Measurements from ENCODE around the gene CADPS.

DNA sequence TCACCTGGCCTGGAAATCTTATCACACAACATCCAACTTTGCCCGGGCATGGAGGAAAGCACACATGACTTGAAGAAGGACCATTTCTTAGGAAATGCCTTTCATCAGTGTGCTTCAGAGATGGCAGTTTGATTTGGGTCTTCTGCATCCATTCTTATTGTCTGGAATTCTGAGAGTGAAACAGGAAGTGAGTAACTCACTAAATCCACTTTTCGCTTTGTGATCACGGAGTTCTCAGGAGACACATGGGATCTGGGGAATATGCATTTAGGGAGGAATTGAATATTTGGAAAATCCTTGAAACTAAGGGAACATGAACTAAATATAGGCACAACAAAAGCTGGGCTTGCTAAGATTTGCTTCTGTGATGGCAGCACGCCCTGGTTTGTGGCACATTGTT is 289.4 kb downstream of the CADPS start:
- TF ChIP-seq YY1 (IDR thresholded peaks at IDR 0.05; ENCODE audit: insufficient read depth, insufficient read length) (no peak), SUZ12 (IDR thresholded peaks at IDR 0.05; ENCODE audit: extremely low read depth, insufficient read depth, insufficient read length) (no peak)
